PC-3 (cell line): Measurements from ENCODE around the gene CD86. TPM values are rescaled to one million over a fixed set of nuclear protein-coding genes. Genes with fewer than 3 reads are reported as not detected.

Experiments
- ATAC-seq: fragments of 200-7000 bp; cut with Tn5 transposase; 2 replicates; pipeline ENCODE4 v1.9.1; 2020; ENCODE audit warnings: mild to moderate bottlenecking, moderate library complexity
- BruUV-seq: library from RNA; stranded (reverse); fragments of 400-500 nt; replicated peaks from 2 replicates; lab custom pipeline; 2021; lab: Mats Ljungman, UMichigan
- CTCF ChIA-PET: fragments of 300-600 bp; sonication (Branson Sonifier 250); formaldehyde crosslinking; loops from one replicate; lab custom pipeline; 2022; ENCODE audit warnings: antibody characterized with exemption; lab: Charles Lee
- POLR2A ChIA-PET: fragments of 300-600 bp; sonication (Branson Sonifier 250); formaldehyde crosslinking; loops from one replicate; lab custom pipeline; 2022; ENCODE audit warnings: antibody characterized with exemption; ENCODE audit not compliant: unreplicated experiment; lab: Charles Lee
- DNase-seq: peaks from one replicate; pipeline ENCODE4 v3.0.0-alpha.2; 2015
- H2AFZ ChIP-seq: fragments of 300-600 bp; sonication (generic); 2 replicates; pipeline ENCODE4 v1.6.0; 2016; ENCODE audit warnings: antibody characterized with exemption, low read length
- H3F3A ChIP-seq: fragments of 300-600 bp; sonication (generic); one replicate; pipeline ENCODE4 v1.6.0; 2017; ENCODE audit warnings: antibody characterized with exemption, low read length, control low read depth, mild to moderate bottlenecking; ENCODE audit not compliant: unreplicated experiment
- H3K27ac ChIP-seq: fragments of 300-600 bp; sonication (generic); 2 replicates; pipeline ENCODE4 v1.5.1; 2016; ENCODE audit warnings: mild to moderate bottlenecking, low read length
- H3K27me3 ChIP-seq: fragments of 300-600 bp; sonication (generic); 2 replicates; pipeline ENCODE4 v1.6.1; 2016; ENCODE audit warnings: low read length, mixed read lengths
- H3K36me3 ChIP-seq: fragments of 300-600 bp; sonication (generic); 2 replicates; pipeline ENCODE4 v1.6.1; 2016; ENCODE audit warnings: low read depth, mixed run types, low read length, mixed read lengths
- H3K4me1 ChIP-seq: fragments of 300-600 bp; sonication (generic); 2 replicates; pipeline ENCODE4 v1.5.1; 2016; ENCODE audit warnings: low read length; ENCODE audit not compliant: insufficient read depth
- H3K4me2 ChIP-seq: fragments of 300-600 bp; sonication (generic); 2 replicates; pipeline ENCODE4 v1.6.0; 2016; ENCODE audit warnings: low read length
- H3K4me3 ChIP-seq: fragments of 300-600 bp; sonication (generic); 2 replicates; pipeline ENCODE4 v1.5.1; 2016; ENCODE audit warnings: mild to moderate bottlenecking, low read length, mixed read lengths
- H3K79me2 ChIP-seq: fragments of 300-600 bp; sonication (generic); 2 replicates; pipeline ENCODE4 v1.6.1; 2017; ENCODE audit warnings: low read length, mixed read lengths
- H3K9ac ChIP-seq: fragments of 300-600 bp; sonication (generic); 2 replicates; pipeline ENCODE4 v1.6.0; 2016; ENCODE audit warnings: mild to moderate bottlenecking, low read length
- H3K9me2 ChIP-seq: fragments of 300-600 bp; sonication (generic); replicated peaks from 2 replicates; pipeline ENCODE4 v1.6.1; 2016; ENCODE audit warnings: mixed run types, low read length, mixed read lengths
- H3K9me3 ChIP-seq: fragments of 300-600 bp; sonication (generic); 2 replicates; pipeline ENCODE4 v1.6.1; 2016; ENCODE audit warnings: low read length, mixed read lengths
- H4K20me1 ChIP-seq: fragments of 300-600 bp; sonication (generic); 2 replicates; pipeline ENCODE4 v1.6.1; 2016; ENCODE audit warnings: low read length, mixed read lengths
- EZH2 ChIP-seq: fragments of 300-600 bp; sonication (generic); IDR thresholded peaks from one replicate; pipeline ENCODE4 v1.6.1; 2017; ENCODE audit warnings: antibody characterized with exemption, mild to moderate bottlenecking, low read length; ENCODE audit not compliant: unreplicated experiment
- EZH2phosphoT487 ChIP-seq: fragments of 300-600 bp; sonication (generic); IDR thresholded peaks from 2 replicates; pipeline ENCODE4 v1.6.1; 2018; ENCODE audit warnings: mild to moderate bottlenecking, antibody characterized with exemption, low read length, borderline replicate concordance
- intact Hi-C: fragments of 100-400 bp; cut with micrococcal nuclease; formaldehyde crosslinking; loops from 2 replicates; pipeline ENCODE4 v1.9.0; 2023
- total RNA-seq: library from RNA; depleted of rRNA; stranded (reverse); fragments of >200 nt; gene quantifications from 2 replicates; pipeline ENCODE4 v1.2.3, GENCODE V29; 2014
- TF ChIP-seq, protein P1 (sequence below): fragments of 300-600 bp; sonication (generic); conservative IDR thresholded peaks from 2 replicates; pipeline ENCODE4 v1.5.1; 2017; ENCODE audit warnings: antibody characterized with exemption, low read depth, mild to moderate bottlenecking, low read length

The CD86 gene
- total RNA-seq, 1 experiment from 2014 or later = 0.07 TPM

DNA sequence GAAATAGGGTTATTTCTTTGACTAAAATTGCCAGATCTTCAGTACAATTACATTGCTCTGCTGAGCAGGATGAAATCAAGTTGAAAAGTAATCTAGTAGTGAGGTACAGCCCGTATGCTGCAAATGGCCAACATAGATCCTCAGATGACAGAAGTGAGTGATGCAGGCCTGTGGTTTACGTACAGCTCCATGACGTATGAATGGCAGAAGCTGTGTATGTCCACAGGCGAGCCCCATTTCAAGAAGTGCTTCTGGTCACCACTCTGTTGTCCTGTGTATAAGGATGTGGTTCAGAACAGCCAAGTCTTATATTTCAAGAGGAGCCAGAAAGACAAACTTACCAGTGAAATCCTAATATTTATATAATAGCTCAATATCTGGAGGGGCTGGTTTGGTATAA lies 9.2 kb downstream of the CD86 start:
- Histone ChIP-seq H3K36me3 (no peaks in the 10 kb centered on the region), H2AFZ (no peak overlapping the region), H4K20me1 (no peaks in the 10 kb centered on the region), H3K4me1 (no peaks in the 10 kb centered on the region), H3K9me2 (no peaks in the 10 kb centered on the region), H3K79me2 (no peaks in the 10 kb centered on the region), H3K9me3 (no peaks in the 10 kb centered on the region), H3F3A (no peaks in the 10 kb centered on the region), H3K4me2 (no peak overlapping the region), H3K9ac (no peak overlapping the region), H3K27me3 (no peaks in the 10 kb centered on the region), H3K27ac (no peak overlapping the region), H3K4me3 (no peak overlapping the region)
- no TSS peak for BruUV-seq
- ChIA-PET POLR2A (no interaction called here), CTCF (interaction anchor here (0.6 kb wide), 1 partner anchor 74 kb away, joined by 4 read pairs; no protein-coding TSS in a partner anchor)
- intact Hi-C loops = no loop called here
- ATAC-seq = no peak
- DNase-seq = no peak
- TF ChIP-seq EZH2 = no peak
- TF ChIP-seq EZH2phosphoT487 = no peak
- TF ChIP-seq, protein P1, sequence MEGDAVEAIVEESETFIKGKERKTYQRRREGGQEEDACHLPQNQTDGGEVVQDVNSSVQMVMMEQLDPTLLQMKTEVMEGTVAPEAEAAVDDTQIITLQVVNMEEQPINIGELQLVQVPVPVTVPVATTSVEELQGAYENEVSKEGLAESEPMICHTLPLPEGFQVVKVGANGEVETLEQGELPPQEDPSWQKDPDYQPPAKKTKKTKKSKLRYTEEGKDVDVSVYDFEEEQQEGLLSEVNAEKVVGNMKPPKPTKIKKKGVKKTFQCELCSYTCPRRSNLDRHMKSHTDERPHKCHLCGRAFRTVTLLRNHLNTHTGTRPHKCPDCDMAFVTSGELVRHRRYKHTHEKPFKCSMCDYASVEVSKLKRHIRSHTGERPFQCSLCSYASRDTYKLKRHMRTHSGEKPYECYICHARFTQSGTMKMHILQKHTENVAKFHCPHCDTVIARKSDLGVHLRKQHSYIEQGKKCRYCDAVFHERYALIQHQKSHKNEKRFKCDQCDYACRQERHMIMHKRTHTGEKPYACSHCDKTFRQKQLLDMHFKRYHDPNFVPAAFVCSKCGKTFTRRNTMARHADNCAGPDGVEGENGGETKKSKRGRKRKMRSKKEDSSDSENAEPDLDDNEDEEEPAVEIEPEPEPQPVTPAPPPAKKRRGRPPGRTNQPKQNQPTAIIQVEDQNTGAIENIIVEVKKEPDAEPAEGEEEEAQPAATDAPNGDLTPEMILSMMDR = no peak

DNA sequence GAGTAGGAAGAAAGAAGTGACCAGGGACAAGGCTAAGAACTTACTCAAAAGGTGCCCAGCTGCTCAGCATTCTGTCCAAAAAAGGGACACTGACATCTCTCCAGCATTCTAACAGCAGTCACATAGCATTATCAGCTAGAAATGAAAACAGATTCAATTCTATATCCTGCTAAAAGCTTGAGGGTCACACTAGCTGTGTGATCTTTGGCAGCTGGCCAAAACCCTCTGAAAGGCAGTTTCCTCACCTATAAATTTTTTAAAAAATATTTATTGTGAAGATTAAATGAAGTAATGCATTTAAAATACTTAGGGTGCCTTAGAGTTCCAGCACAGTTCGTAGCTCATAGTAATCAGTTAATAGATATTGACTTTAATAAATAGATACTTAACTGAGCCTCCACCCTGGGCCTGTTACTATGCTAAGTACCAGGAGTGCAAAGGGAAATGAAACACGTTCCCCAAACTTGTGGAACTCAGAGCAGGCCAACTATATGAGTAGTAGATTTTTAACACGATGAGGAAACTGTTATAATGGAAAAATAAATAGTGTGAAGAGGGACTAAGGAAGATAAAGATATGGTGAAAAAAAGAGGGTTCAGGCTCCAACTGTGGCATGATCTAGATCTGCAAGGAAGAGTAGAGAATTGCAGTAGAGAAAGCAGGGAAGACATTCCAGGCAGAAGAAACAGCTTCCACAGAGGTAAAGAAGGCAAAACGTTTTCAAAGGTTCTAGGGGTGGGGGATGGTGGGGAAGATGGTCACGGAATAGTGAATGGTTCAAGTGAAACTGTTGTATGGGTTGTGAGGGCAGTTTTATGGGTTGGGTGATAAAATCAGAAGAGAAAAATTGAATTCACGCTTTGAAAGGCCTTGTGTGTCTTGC lies 11.4 kb downstream of the CD86 start:
- intact Hi-C loops = no loop called here
- Histone ChIP-seq H3K9me2 (no peaks in the 10 kb centered on the region), H3K9me3 (no peaks in the 10 kb centered on the region), H3K27ac (no peak overlapping the region), H3K4me3 (no peak overlapping the region), H3F3A (no peaks in the 10 kb centered on the region), H3K4me2 (no peak overlapping the region), H3K4me1 (no peaks in the 10 kb centered on the region), H2AFZ (no peak overlapping the region), H3K9ac (no peak overlapping the region), H3K36me3 (no peaks in the 10 kb centered on the region), H4K20me1 (no peaks in the 10 kb centered on the region), H3K79me2 (no peaks in the 10 kb centered on the region), H3K27me3 (no peaks in the 10 kb centered on the region)
- ChIA-PET CTCF (no interaction called here), POLR2A (no interaction called here)
- no TSS peak for BruUV-seq
- TF ChIP-seq, protein P1 = no peak
- TF ChIP-seq EZH2 (no peak), EZH2phosphoT487 (no peak)
- DNase-seq = no peak
- no peak for ATAC-seq

DNA sequence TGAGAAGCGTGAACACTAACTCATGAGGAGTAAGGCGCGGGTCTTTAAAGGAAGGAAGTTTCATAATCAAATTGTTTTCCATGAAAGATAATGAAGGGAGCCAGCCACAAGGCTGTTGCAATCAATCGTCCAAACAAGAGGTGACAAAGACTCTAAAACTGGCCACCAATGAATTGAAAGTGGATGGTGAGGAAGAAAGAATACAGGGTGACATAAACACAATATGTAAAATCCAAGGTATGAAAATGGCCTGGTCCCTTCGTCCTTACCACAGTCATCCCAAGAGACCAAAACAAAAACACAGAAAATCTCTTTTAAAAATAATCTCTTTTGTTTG lies 12.0 kb downstream of the CD86 start:
- H3K27ac ChIP-seq = no peak overlapping the region
- H3K79me2 ChIP-seq = no peaks in the 10 kb centered on the region
- H3K27me3 ChIP-seq = no peaks in the 10 kb centered on the region
- intact Hi-C loops = no loop called here
- H3K4me3 ChIP-seq = no peak overlapping the region
- no peaks in the 10 kb centered on the region for H4K20me1 ChIP-seq
- ChIA-PET CTCF (no interaction called here), POLR2A (no interaction called here)
- no peaks in the 10 kb centered on the region for H3K4me1 ChIP-seq
- H3K9me3 ChIP-seq = no peaks in the 10 kb centered on the region
- DNase-seq (no peak), ATAC-seq (no peak)
- no peak overlapping the region for H2AFZ ChIP-seq
- H3K9me2 ChIP-seq = no peaks in the 10 kb centered on the region
- H3K9ac ChIP-seq = no peak overlapping the region
- TF ChIP-seq EZH2 (no peak), EZH2phosphoT487 (no peak)
- TF ChIP-seq, protein P1 = no peak
- no TSS peak for BruUV-seq
- no peaks in the 10 kb centered on the region for H3F3A ChIP-seq
- H3K36me3 ChIP-seq = no peaks in the 10 kb centered on the region
- no peak overlapping the region for H3K4me2 ChIP-seq
